ENCODE measurements around the gene AKR1C3.
"Not testable (repeated sequence)": the region's sequence is repeated elsewhere in the genome, so short reads cannot be mapped to it uniquely, and the experiment has no call there.

AKR1C3 gene

DNA sequence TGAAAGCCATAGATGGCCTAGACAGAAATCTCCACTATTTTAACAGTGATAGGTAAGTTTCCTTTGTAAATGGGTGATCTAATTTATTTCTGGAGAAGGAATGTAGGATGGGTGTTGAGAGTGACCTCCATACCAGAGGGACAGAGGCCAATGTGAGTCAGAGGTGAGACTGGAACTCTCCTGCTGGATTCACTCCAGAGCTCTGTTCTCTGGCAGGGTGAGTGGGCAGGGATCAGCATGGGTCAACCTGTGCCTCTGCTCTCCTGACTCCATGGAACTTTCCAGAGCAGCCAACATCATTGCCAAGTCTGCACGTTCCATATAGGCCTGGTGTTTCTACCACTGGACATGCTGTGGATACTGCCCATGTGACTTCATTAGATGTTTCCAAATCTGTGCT lies 11.4 kb downstream of the AKR1C3 start:
- DNase-seq (ENCODE audit: low read depth), result no peak
- H3K4me3 ChIP-seq (ENCODE audit: low read length), result no peak overlapping the region
- TF ChIP-seq CTCF (conservative IDR thresholded peaks at IDR 0.05; ENCODE audit: low read depth, low read length), result no peak

DNA sequence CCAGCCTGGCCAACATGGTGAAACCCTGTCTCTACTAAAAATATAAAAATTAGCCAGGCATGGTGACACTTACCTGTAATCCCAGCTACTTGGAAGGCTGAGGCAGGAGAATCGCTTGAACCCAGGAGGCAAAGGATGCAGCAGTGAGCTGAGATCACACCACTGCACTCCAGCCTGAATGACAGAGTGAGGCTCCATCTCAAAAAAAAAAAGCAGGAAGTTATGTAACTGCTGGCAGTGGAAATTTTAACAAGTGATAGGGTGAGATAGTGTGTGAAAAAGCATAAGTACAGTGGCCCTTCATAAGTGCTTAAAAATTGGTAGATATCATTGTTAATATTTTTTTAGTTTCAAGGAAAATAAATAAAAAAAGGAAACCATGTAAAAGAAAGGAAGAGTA lies 12.3 kb downstream of the AKR1C3 start:
- TF ChIP-seq CTCF (conservative IDR thresholded peaks at IDR 0.05; ENCODE audit: low read depth, low read length), result no peak
- no peak for DNase-seq (ENCODE audit: low read depth)
- H3K4me3 ChIP-seq (ENCODE audit: low read length), result no peak overlapping the region

DNA sequence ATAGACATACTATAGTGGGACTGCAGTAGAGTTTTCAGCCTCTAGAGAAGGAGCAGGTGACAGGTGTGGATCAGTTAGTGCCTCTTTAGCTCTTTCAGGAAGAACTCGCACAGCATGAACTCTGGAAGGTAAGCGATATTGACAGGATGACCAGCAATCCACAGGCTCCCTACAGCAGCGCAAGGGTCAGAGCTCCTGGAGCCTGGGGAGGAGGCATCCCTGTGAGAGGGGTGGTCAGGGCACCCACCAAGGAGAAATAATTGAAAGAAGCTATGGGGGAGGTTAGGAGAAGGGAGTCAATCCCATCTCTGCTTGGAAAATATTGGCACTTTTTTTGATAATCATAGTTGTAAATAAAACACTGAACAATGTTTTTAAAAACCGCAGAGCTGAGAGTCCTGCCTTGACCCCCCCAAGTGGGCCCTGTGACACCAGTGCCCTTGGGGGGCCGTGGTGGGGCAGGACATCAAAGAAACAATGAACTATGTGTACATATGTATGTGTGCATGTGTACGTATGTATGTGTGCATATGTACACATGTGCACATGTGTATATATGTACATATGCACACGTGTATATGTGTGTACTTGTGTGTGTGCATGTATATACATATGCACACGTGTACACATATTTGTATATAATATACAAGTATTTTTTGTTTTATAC lies 13.8 kb downstream of the AKR1C3 start:
- H3K4me3 ChIP-seq (ENCODE audit: low read length), result no peak overlapping the region
- no peak for TF ChIP-seq CTCF (conservative IDR thresholded peaks at IDR 0.05; ENCODE audit: low read depth, low read length)
- DNase-seq (ENCODE audit: low read depth), result no peak

DNA sequence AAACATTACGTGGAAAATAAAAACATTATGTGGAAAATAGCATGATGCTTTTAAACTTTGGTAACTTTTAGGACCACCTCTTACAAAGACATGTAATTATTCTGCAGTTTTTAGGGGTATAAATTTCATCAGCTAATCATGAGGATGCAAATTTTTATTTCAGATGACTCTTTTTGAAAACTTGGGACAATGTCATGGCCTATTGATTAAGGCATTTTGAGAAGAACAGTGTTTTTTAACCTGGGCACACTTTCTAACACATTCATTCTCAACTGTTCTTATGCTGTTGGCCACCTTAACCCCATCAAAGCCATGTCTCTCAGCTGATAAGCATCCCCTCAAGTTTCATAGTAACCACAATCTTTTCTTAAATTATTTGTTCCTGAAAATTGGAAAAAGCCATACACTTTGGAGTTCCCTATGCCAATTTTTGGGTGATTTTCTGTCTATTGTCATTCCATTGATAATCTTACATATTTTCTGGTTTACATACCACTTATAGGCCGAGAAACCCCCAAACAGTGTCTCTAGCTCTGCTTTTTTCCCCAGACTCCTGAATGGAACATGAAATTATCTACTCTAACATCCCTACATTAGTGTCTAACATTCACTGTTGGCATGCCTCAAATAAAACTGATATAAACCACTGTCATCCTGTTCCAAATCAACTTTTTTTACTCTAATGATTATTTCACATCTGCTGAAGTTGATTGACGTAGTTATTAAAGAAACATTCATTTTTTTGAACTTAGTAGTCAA lies 14.6 kb downstream of the AKR1C3 start:
- no peak overlapping the region for H3K4me3 ChIP-seq (ENCODE audit: low read length)
- TF ChIP-seq CTCF (conservative IDR thresholded peaks at IDR 0.05; ENCODE audit: low read depth, low read length), result no peak
- no peak for DNase-seq (ENCODE audit: low read depth)

- not testable (repeated sequence) for DNase-seq (ENCODE audit: low read depth)
Measured at GRCh38 chr10:5109861-5110260, 15.6 kb downstream of the AKR1C3 start.

DNA sequence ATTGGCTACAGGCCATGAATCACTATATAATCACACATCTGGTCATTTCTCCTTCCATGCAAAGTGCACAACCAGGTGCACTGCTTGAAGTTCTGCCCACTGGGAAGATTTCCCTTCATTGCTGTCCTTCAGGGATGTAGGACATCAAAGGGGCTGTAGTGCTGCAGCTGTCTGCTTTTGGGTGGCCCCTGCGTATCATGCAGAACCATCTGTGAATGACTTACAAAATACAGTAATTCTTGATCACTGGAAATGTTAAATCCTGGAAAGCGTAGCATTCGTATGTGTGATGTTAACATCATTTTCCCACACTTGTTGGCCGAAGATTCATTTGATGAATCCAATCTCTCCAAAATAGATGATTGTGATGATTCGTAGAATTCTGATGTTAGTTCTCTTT lies 22.4 kb downstream of the AKR1C3 start:
- no peak for TF ChIP-seq CTCF (conservative IDR thresholded peaks at IDR 0.05; ENCODE audit: low read depth, low read length)
- no peak overlapping the region for H3K4me3 ChIP-seq (ENCODE audit: low read length)
- DNase-seq (ENCODE audit: low read depth), result no peak

More at GRCh38 chr10:5109861-5110260, 15.6 kb downstream of the AKR1C3 start:
- H3K4me3 ChIP-seq (ENCODE audit: low read length), result not testable (repeated sequence)

GRCh38 chr10:5117026-5117425 lies 22.8 kb downstream of the AKR1C3 start:
- no peak for TF ChIP-seq CTCF (conservative IDR thresholded peaks at IDR 0.05; ENCODE audit: low read depth, low read length)
- no peak for DNase-seq (ENCODE audit: low read depth)
- H3K4me3 ChIP-seq (ENCODE audit: low read length), result no peak overlapping the region

DNA sequence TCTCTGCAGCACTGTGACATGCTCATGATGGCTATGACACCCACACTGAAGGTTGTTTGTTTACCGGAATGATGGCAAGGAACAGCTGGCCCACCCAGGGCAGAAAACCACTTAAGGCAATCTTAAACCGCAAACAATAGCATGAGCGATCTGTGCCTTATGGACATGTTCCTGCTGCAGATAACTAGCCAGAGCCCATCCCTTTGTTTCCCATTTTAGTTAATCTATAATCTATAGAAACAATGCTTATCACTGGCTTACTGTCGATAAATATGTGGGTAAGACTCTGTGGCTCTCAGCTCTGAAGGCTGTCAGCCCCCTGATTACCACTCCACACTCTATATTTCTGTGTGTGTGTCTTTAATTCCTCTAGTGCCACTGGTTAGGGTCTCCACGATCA lies 25.8 kb downstream of the AKR1C3 start:
- DNase-seq (ENCODE audit: low read depth); H3K4me3 ChIP-seq (ENCODE audit: low read length): not testable (repeated sequence)
